Neural crest cell (in vitro differentiated cells): ENCODE results near the gene NOB1. TPM values are rescaled to one million over a fixed set of nuclear protein-coding genes. Genes with fewer than 3 reads are reported as not detected.

ENCODE experiments used
- DNase-seq: peaks from one replicate; pipeline ENCODE4 v3.0.0; 2021; ENCODE audit warnings: low read depth, mixed read lengths, low spot score
- H3K27ac Mint-ChIP-seq: one replicate; pipeline ENCODE4 v1.8.0; 2021; ENCODE audit warnings: mild to moderate bottlenecking, mixed read lengths; ENCODE audit not compliant: unreplicated experiment
- H3K27me3 Mint-ChIP-seq: 2 replicates; pipeline ENCODE4 v1.8.0; 2021; ENCODE audit warnings: low read depth, mild to moderate bottlenecking, mixed read lengths
- H3K36me3 Mint-ChIP-seq: 2 replicates; pipeline ENCODE4 v1.8.0; 2021; ENCODE audit warnings: low read depth, mild to moderate bottlenecking, mixed read lengths
- H3K4me1 Mint-ChIP-seq: 2 replicates; pipeline ENCODE4 v1.8.0; 2021; ENCODE audit warnings: mixed read lengths
- H3K4me3 Mint-ChIP-seq: one replicate; pipeline ENCODE4 v1.8.0; 2021; ENCODE audit warnings: mild to moderate bottlenecking, mixed read lengths
- H3K9me3 Mint-ChIP-seq: 2 replicates; pipeline ENCODE4 v1.8.0; 2021; ENCODE audit warnings: mixed read lengths
- CTCF ChIP-seq: fragments of 200-600 bp; sonication (generic); conservative IDR thresholded peaks from 2 replicates; pipeline ENCODE4 v1.5.0; 2021; ENCODE audit warnings: antibody characterized with exemption, mild to moderate bottlenecking
- total RNA-seq: library from RNA; stranded (reverse); gene quantifications from 2 replicates; pipeline ENCODE4 v1.2.1, GENCODE V29; 2021

The NOB1 gene
- total RNA-seq, 1 donor from 2014 or later, result 60.1 TPM

- Mint-ChIP-seq H3K4me3 (no peak overlapping the region), H3K9me3 (no peaks in the 10 kb centered on the region), H3K27ac (no peak overlapping the region), H3K4me1 (peaks cover 7% of the 10 kb centered on the region), H3K27me3 (no peaks in the 10 kb centered on the region), H3K36me3 (peaks cover 6% of the 10 kb centered on the region)
- TF ChIP-seq CTCF, result no peak
- DNase-seq, result no peak
These were observed 42.4 kb downstream of the NOB1 start for GRCh38 chr16:69712277-69712676.

- Mint-ChIP-seq H3K36me3 (peaks cover 4% of the 10 kb centered on the region), H3K4me1 (no peaks in the 10 kb centered on the region), H3K27me3 (no peaks in the 10 kb centered on the region), H3K27ac (no peak overlapping the region), H3K9me3 (no peaks in the 10 kb centered on the region), H3K4me3 (no peak overlapping the region)
- TF ChIP-seq CTCF, result no peak
- DNase-seq, result no peak
These were observed 43.5 kb downstream of the NOB1 start for GRCh38 chr16:69711115-69711740.

- no peak for DNase-seq
- Mint-ChIP-seq H3K27me3 (no peaks in the 10 kb centered on the region), H3K27ac (no peak overlapping the region), H3K9me3 (no peaks in the 10 kb centered on the region), H3K36me3 (peaks cover 4% of the 10 kb centered on the region), H3K4me3 (no peak overlapping the region), H3K4me1 (no peaks in the 10 kb centered on the region)
- TF ChIP-seq CTCF, result peak; percentile 82
These were observed 45.2 kb downstream of the NOB1 start for GRCh38 chr16:69709456-69710084.

- Mint-ChIP-seq H3K36me3 (peaks cover under 1% of the 10 kb centered on the region), H3K9me3 (no peaks in the 10 kb centered on the region), H3K4me1 (no peaks in the 10 kb centered on the region), H3K4me3 (no peak overlapping the region), H3K27me3 (no peaks in the 10 kb centered on the region), H3K27ac (no peak overlapping the region)
- no peak for DNase-seq
- no peak for TF ChIP-seq CTCF
These were observed 46.6 kb downstream of the NOB1 start for GRCh38 chr16:69707920-69708683.

- Mint-ChIP-seq H3K27me3 (no peaks in the 10 kb centered on the region), H3K4me3 (no peak overlapping the region), H3K36me3 (no peaks in the 10 kb centered on the region), H3K27ac (no peak overlapping the region), H3K4me1 (no peaks in the 10 kb centered on the region), H3K9me3 (no peaks in the 10 kb centered on the region)
- TF ChIP-seq CTCF, result no peak
- no peak for DNase-seq
These were observed 47.8 kb downstream of the NOB1 start for GRCh38 chr16:69706975-69707340.
